AG09309 (cell line): ENCODE results near the gene DNM3.

Source experiments
- DNase-seq: peaks from one replicate; pipeline ENCODE4 v3.0.0-alpha.2; 2010; ENCODE audit warnings: low read depth
- H3K4me3 ChIP-seq: 2 replicates; pipeline ENCODE4 v1.5.1; 2011; ENCODE audit warnings: mild to moderate bottlenecking, low read depth, low read length, moderate library complexity; ENCODE audit not compliant: control insufficient read depth
- CTCF ChIP-seq: IDR thresholded peaks from 2 replicates; pipeline ENCODE4 v1.5.1; 2011; ENCODE audit warnings: mild to moderate bottlenecking, low read depth, low read length, inconsistent platforms; ENCODE audit not compliant: insufficient read depth, control insufficient read depth; ENCODE audit errors: missing control alignments

DNM3 gene

GRCh38 chr1:172230526-172230925, 389.2 kb downstream of the DNM3 start:
- TF ChIP-seq CTCF, result no peak
- DNase-seq, result no peak
- no peak overlapping the region for H3K4me3 ChIP-seq

DNA sequence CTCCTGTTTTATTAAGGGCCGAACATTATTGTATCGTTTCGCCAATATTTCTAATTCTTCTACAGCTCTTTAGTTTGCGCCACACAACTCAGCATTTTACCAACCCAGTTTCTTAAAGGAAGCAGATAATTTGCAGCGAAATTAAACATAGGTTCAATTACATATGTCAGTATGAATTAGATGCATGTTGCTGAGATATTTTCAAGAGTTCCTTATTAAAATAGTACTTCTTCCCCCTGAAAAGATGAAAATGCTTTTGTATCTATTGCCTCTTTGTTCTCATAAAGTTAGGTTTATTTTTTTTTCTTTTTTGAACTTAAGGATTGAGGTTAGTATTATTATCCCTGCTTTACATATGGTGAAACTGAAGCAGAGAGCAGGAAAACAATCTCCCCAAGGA, 395.7 kb downstream of the DNM3 start:
- no peak for TF ChIP-seq CTCF
- no peak overlapping the region for H3K4me3 ChIP-seq
- no peak for DNase-seq

- no peak for TF ChIP-seq CTCF
- DNase-seq, result no peak
- no peak overlapping the region for H3K4me3 ChIP-seq
Observed at GRCh38 chr1:172238158-172238557, 396.9 kb downstream of the DNM3 start.

- no peak overlapping the region for H3K4me3 ChIP-seq
- no peak for TF ChIP-seq CTCF
- no peak for DNase-seq
Observed at GRCh38 chr1:172238965-172239364, 397.7 kb downstream of the DNM3 start.

DNA sequence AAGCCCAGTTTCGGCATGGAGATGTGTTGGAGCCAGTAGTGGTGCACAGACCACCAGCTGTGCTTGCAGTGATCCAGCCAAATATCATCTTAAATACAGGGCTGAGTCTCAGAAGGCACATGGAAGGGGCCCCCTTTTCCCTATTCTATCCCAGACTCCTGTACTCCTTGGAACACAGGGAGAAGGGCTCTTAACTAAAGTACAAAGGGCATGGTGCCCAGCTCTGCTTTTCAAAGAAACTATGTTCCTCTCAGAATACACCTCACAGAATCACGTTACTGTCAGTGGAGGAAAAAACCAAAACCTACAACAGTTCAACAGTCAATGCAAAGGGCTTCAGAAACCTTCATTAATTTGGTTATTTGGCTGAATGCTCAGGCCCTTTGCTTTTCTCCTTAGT, 398.6 kb downstream of the DNM3 start:
- no peak for TF ChIP-seq CTCF
- no peak for DNase-seq
- no peak overlapping the region for H3K4me3 ChIP-seq

DNA sequence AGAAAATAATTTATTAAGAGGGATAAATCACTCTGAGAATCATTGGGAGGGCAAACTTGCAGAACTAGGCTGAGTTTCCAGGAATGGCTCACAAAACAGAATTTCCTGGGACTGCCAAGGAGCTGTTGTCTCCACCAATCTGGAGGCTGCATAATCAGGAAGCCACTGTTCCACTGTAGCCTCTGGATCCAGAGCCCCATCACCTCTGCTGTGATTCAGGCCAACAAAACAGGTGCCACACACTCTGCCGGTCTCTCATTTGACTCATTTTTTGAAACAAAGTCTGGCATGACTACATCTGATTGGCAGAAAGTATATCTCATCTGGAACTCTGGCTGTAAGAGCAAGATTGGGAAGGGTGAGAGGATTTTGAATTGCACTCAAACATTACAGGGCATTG, 400.2 kb downstream of the DNM3 start:
- TF ChIP-seq CTCF, result no peak
- DNase-seq, result no peak
- no peak overlapping the region for H3K4me3 ChIP-seq

DNA sequence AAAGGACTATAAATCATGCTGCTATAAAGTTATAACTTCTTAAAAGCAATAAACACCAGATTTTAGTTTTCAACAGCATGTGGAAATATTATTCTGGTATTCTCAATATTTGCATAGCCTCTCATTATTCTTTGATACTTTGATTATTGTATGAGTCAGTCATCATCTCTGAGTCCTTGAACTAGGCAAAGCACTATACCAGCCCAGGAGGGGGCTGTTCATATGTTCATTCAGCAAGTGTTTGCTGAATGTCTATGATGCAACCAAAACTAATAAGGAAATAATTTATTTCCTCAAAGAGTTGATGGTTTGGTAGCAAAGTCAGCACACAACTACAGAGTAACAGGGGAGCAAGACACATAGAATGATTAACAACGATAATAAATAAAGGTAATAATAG, 403.6 kb downstream of the DNM3 start:
- no peak overlapping the region for H3K4me3 ChIP-seq
- no peak for DNase-seq
- TF ChIP-seq CTCF, result no peak
